ENCODE results near the gene STPG1. TPM values are rescaled to one million over a fixed set of nuclear protein-coding genes. Genes with fewer than 3 reads are reported as not detected.

Gene STPG1
- total RNA-seq, 1 donor from 2014 or later = 2.4 TPM

- Mint-ChIP-seq H3K27ac (ENCODE audit: unreplicated experiment) (no peak overlapping the region), H3K9me3 (ENCODE audit: unreplicated experiment) (peaks cover 1% of the 10 kb centered on the region), H3K4me3 (ENCODE audit: unreplicated experiment) (no peak overlapping the region), H3K36me3 (ENCODE audit: unreplicated experiment) (no peaks in the 10 kb centered on the region), H3K27me3 (ENCODE audit: unreplicated experiment) (peaks cover 1% of the 10 kb centered on the region), H3K4me1 (ENCODE audit: low read depth, unreplicated experiment) (no peaks in the 10 kb centered on the region)
- DNase-seq = no peak
- TF ChIP-seq CTCF (IDR thresholded peaks at IDR 0.05; ENCODE audit: partially characterized antibody, unreplicated experiment) = no peak
These were observed 83.6 kb downstream of the STPG1 start for GRCh38 chr1:24329797-24330543.

- no peak for DNase-seq
- peaks cover 1% of the 10 kb centered on the region for H3K27me3 Mint-ChIP-seq (ENCODE audit: unreplicated experiment)
- H3K36me3 Mint-ChIP-seq (ENCODE audit: unreplicated experiment) = no peaks in the 10 kb centered on the region
- H3K4me1 Mint-ChIP-seq (ENCODE audit: low read depth, unreplicated experiment) = no peaks in the 10 kb centered on the region
- no peak overlapping the region for H3K27ac Mint-ChIP-seq (ENCODE audit: unreplicated experiment)
- H3K9me3 Mint-ChIP-seq (ENCODE audit: unreplicated experiment) = peaks cover 1% of the 10 kb centered on the region
- no peak for TF ChIP-seq CTCF (IDR thresholded peaks at IDR 0.05; ENCODE audit: partially characterized antibody, unreplicated experiment)
- H3K4me3 Mint-ChIP-seq (ENCODE audit: unreplicated experiment) = no peak overlapping the region
These were observed 84.3 kb downstream of the STPG1 start for GRCh38 chr1:24329331-24329730.

- Mint-ChIP-seq H3K27me3 (ENCODE audit: unreplicated experiment) (peaks cover 1% of the 10 kb centered on the region), H3K36me3 (ENCODE audit: unreplicated experiment) (no peaks in the 10 kb centered on the region), H3K9me3 (ENCODE audit: unreplicated experiment) (peaks cover 1% of the 10 kb centered on the region), H3K4me1 (ENCODE audit: low read depth, unreplicated experiment) (no peaks in the 10 kb centered on the region), H3K4me3 (ENCODE audit: unreplicated experiment) (no peak overlapping the region), H3K27ac (ENCODE audit: unreplicated experiment) (no peak overlapping the region)
- no peak for DNase-seq
- TF ChIP-seq CTCF (IDR thresholded peaks at IDR 0.05; ENCODE audit: partially characterized antibody, unreplicated experiment) = no peak
These were observed 85.7 kb downstream of the STPG1 start for GRCh38 chr1:24327891-24328290.

- no peak for DNase-seq
- H3K27ac Mint-ChIP-seq (ENCODE audit: unreplicated experiment) = no peak overlapping the region
- peaks cover 1% of the 10 kb centered on the region for H3K27me3 Mint-ChIP-seq (ENCODE audit: unreplicated experiment)
- H3K4me3 Mint-ChIP-seq (ENCODE audit: unreplicated experiment) = no peak overlapping the region
- H3K36me3 Mint-ChIP-seq (ENCODE audit: unreplicated experiment) = no peaks in the 10 kb centered on the region
- H3K9me3 Mint-ChIP-seq (ENCODE audit: unreplicated experiment) = peaks cover 1% of the 10 kb centered on the region
- TF ChIP-seq CTCF (IDR thresholded peaks at IDR 0.05; ENCODE audit: partially characterized antibody, unreplicated experiment) = no peak
- H3K4me1 Mint-ChIP-seq (ENCODE audit: low read depth, unreplicated experiment) = no peaks in the 10 kb centered on the region
These were observed 86.1 kb downstream of the STPG1 start for GRCh38 chr1:24327486-24327885.

- no peaks in the 10 kb centered on the region for H3K4me1 Mint-ChIP-seq (ENCODE audit: low read depth, unreplicated experiment)
- no peak overlapping the region for H3K4me3 Mint-ChIP-seq (ENCODE audit: unreplicated experiment)
- TF ChIP-seq CTCF (IDR thresholded peaks at IDR 0.05; ENCODE audit: partially characterized antibody, unreplicated experiment) = no peak
- H3K27me3 Mint-ChIP-seq (ENCODE audit: unreplicated experiment) = no peaks in the 10 kb centered on the region
- peaks cover 1% of the 10 kb centered on the region for H3K9me3 Mint-ChIP-seq (ENCODE audit: unreplicated experiment)
- no peak overlapping the region for H3K27ac Mint-ChIP-seq (ENCODE audit: unreplicated experiment)
- no peak for DNase-seq
- no peaks in the 10 kb centered on the region for H3K36me3 Mint-ChIP-seq (ENCODE audit: unreplicated experiment)
These were observed 87.8 kb downstream of the STPG1 start for GRCh38 chr1:24325587-24326449.

Measured in glutamatergic neuron (in vitro differentiated cells).